ENCODE data around the gene GALNT8. TPM values are rescaled to one million over a fixed set of nuclear protein-coding genes. Genes with fewer than 3 reads are reported as not detected.

The GALNT8 gene, protein sequence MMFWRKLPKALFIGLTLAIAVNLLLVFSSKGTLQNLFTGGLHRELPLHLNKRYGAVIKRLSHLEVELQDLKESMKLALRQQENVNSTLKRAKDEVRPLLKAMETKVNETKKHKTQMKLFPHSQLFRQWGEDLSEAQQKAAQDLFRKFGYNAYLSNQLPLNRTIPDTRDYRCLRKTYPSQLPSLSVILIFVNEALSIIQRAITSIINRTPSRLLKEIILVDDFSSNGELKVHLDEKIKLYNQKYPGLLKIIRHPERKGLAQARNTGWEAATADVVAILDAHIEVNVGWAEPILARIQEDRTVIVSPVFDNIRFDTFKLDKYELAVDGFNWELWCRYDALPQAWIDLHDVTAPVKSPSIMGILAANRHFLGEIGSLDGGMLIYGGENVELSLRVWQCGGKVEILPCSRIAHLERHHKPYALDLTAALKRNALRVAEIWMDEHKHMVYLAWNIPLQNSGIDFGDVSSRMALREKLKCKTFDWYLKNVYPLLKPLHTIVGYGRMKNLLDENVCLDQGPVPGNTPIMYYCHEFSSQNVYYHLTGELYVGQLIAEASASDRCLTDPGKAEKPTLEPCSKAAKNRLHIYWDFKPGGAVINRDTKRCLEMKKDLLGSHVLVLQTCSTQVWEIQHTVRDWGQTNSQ
- not detected in 2 replicates for total RNA-seq

DNA sequence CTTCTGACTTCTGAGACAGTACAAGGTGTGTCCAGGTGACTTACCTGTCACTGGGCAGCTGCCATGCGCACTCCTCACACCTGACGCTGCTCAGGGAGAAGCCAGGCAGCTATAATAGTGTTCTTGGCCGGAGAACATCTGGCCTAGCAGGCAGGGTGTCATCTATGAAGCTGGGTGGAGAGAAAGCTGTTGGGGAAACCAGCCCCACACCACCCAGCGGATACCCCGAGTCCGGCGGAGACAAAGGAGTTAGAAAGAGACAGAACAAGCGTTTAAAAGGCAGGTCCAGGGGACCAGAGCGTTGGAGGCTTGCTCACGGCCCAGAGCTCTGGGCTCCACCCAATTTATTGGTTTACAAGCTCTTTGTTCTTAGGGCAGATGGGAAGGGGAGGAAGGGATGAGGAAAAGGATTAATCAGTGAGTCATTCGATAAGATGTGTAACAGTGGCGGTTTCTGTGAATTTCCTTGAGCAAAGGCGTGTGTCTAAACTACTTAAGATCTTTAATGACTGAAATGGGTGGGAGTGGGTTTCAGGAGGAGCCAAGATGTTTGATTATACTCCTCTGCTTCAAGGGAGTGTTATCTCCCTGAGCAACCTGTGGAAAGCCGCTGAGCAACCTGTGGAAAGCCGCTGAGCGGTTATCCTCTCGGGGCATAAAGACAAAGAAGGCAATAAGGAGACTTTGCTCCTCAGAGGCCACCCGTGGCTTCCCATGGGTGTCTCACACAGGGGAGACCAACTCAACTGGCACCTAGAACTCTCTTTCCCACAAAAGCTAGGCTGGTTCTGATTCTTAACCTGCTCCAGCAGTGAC is at the start of gene GALNT8:
TSS of gene GALNT8 (plus strand) at position 580 of the 816 bp plus-strand sequence. CDS start 278 bp downstream, outside the sequence.

Other genes with a start within 250 kb of the GALNT8 start
- 1.3 and 15.8 TPM in 2 replicates for gene RAD51AP1, start 181.5 kb upstream of the GALNT8 start, total RNA-seq
- 45.8 and 53.4 TPM in 2 replicates for gene DYRK4, start 158.2 kb upstream of the GALNT8 start, total RNA-seq
- gene AKAP3, start 71.3 kb upstream of the GALNT8 start, total RNA-seq, result 0.13 and 0.98 TPM in 2 replicates
- gene NDUFA9, start 71.3 kb upstream of the GALNT8 start, total RNA-seq, result 34.9 and 54.3 TPM in 2 replicates
- gene KCNA1, start 189.5 kb downstream of the GALNT8 start, total RNA-seq, result 0.33 TPM in 1 of 2 replicates, not detected in the other